Fibroblast of lung (primary cell): ENCODE results near the gene TNFAIP8L3.

Experiments
- CTCF ChIP-seq, 2 donors: IDR thresholded peaks in 1 of 2; conservative IDR thresholded peaks in 1 of 2; 1 replicate in 1 of 2; 2 replicates in 1 of 2; pipeline ENCODE4 v1.5.1; 2011 to 2012; ENCODE audit warnings: low read length in 2 of 2, control low read depth in 1 of 2, inconsistent platforms in 1 of 2, low read depth in 1 of 2, mild to moderate bottlenecking in 1 of 2
- EZH2 ChIP-seq: IDR thresholded peaks from 2 replicates; pipeline ENCODE4 v1.5.1; 2012; ENCODE audit warnings: low read length, control low read depth, mild to moderate bottlenecking; ENCODE audit errors: missing control alignments

DNA sequence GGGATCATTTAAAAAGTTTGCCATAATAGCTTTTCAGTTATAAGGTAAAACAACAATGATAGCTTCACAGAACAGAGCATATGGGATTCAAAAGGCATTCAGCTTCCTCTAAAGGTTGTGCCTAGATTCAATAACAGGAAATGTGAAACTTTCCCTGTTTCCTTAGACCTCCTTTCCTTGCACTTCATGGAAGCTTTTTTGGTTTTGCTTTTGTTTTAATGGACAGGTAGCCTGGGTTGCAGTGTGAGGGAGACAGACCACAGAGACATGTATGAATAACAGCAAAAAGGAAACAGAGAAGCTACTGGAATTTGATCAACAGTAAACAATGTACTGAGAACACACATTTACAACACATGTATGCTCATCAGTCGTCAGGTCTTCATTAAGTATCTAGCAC, 2.3 kb upstream of the TNFAIP8L3 start:
- TF ChIP-seq CTCF (conservative IDR thresholded peaks at IDR 0.05 in 1 of 2, IDR thresholded peaks at IDR 0.05 in 1 of 2; ENCODE audit: low read depth in 1 of 2, low read length in 2 of 2) (no peak), EZH2 (no peak)
